Calu3 (cell line): Measurements from ENCODE around the gene RHCG. TPM values are rescaled to one million over a fixed set of nuclear protein-coding genes. Genes with fewer than 3 reads are reported as not detected.

Source experiments
- BruUV-seq: library from RNA; stranded (reverse); fragments of 400-500 nt; replicated peaks from 2 replicates; lab custom pipeline; 2021; lab: Mats Ljungman, UMichigan
- CTCF ChIA-PET: fragments of 300-600 bp; sonication (Branson Sonifier 250); formaldehyde crosslinking; loops from one replicate; lab custom pipeline; 2022; ENCODE audit warnings: antibody characterized with exemption; lab: Charles Lee
- DNase-seq: peaks from one replicate; pipeline ENCODE4 v3.0.0; 2022
- H3K27ac Mint-ChIP-seq: one replicate; pipeline ENCODE4 v1.8.0; 2022; ENCODE audit warnings: mixed read lengths; ENCODE audit not compliant: unreplicated experiment
- H3K27me3 Mint-ChIP-seq: one replicate; pipeline ENCODE4 v1.8.0; 2022; ENCODE audit warnings: mixed read lengths; ENCODE audit not compliant: unreplicated experiment
- H3K36me3 Mint-ChIP-seq: one replicate; pipeline ENCODE4 v1.8.0; 2022; ENCODE audit warnings: mild to moderate bottlenecking, moderate library complexity, mixed read lengths; ENCODE audit not compliant: insufficient read depth, unreplicated experiment
- H3K4me1 Mint-ChIP-seq: one replicate; pipeline ENCODE4 v1.8.0; 2022; ENCODE audit warnings: mild to moderate bottlenecking, low read depth, mixed read lengths; ENCODE audit not compliant: unreplicated experiment
- H3K4me3 Mint-ChIP-seq: one replicate; pipeline ENCODE4 v1.8.0; 2022; ENCODE audit warnings: mild to moderate bottlenecking, low read depth, moderate library complexity, mixed read lengths; ENCODE audit not compliant: unreplicated experiment
- H3K9me3 Mint-ChIP-seq: one replicate; pipeline ENCODE4 v1.8.0; 2022; ENCODE audit warnings: low read depth, mixed read lengths; ENCODE audit not compliant: unreplicated experiment
- intact Hi-C: fragments of 100-400 bp; cut with micrococcal nuclease; formaldehyde crosslinking; loops from one replicate; pipeline ENCODE4 v1.10.0; 2022; ENCODE audit not compliant: unreplicated experiment
- total RNA-seq: library from RNA; stranded (reverse); gene quantifications from 2 replicates; pipeline ENCODE4 v1.2.3, GENCODE V29; 2022
- TF ChIP-seq, protein P1 (sequence below): fragments of 200-600 bp; IDR thresholded peaks from one replicate; pipeline ENCODE4 v1.8.0; 2022; ENCODE audit warnings: antibody characterized with exemption; ENCODE audit not compliant: unreplicated experiment

RHCG gene
- total RNA-seq, 1 experiment from 2014 or later, result 0.59 TPM

DNA sequence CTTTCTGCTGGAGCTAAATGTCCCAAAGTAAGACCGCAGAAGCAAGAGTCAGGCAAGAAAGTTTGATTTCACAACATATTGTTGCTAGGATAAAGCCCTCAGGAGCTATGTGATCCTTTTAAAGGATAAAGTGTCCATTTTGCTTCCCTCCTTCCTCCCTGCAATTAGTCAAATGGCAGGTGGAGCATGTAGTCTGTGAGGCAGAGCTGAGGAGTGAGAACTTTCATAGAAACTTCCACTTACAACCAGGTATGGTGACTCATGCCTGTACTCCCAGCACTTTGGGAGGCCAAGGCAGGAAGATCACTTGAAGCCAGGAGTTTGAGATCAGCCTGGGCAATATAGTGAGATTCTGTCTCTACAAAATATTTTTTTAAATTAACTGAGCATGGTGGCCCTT, 25.2 kb upstream of the RHCG start:
- intact Hi-C loops, result no loop called here
- TF ChIP-seq, protein P1, sequence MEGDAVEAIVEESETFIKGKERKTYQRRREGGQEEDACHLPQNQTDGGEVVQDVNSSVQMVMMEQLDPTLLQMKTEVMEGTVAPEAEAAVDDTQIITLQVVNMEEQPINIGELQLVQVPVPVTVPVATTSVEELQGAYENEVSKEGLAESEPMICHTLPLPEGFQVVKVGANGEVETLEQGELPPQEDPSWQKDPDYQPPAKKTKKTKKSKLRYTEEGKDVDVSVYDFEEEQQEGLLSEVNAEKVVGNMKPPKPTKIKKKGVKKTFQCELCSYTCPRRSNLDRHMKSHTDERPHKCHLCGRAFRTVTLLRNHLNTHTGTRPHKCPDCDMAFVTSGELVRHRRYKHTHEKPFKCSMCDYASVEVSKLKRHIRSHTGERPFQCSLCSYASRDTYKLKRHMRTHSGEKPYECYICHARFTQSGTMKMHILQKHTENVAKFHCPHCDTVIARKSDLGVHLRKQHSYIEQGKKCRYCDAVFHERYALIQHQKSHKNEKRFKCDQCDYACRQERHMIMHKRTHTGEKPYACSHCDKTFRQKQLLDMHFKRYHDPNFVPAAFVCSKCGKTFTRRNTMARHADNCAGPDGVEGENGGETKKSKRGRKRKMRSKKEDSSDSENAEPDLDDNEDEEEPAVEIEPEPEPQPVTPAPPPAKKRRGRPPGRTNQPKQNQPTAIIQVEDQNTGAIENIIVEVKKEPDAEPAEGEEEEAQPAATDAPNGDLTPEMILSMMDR, result no peak
- H3K4me3 Mint-ChIP-seq, result no peak overlapping the region

DNA sequence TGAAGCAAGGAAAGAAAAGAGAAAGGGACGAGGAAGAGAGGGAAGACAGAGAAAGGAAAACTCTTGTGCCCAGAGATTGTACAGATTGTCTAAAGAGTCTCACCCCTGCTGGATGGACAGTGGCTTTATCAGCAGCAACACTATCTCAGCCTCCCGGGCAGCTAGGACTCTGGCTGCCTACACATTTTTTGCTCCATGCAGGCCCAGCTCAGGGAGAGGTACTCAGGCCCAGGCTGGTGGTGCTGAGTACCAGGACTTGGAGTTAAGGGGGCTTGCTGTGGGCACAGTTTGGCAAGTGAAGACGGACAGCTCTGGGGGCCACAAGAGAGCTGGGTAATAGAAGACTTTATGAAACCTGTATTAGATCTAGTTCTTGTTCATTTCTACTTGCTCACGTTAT, 19.1 kb upstream of the RHCG start:
- no peak overlapping the region for H3K27ac Mint-ChIP-seq
- no peak for DNase-seq
- CTCF ChIA-PET, result interaction anchor here (1.2 kb wide), 1 partner anchor 60 kb away, joined by 9 read pairs; the partner anchor contains the start of gene TICRR

More for the DNA sequence above, 25.2 kb upstream of the RHCG start:
- H3K9me3 Mint-ChIP-seq, result no peaks in the 10 kb centered on the region
- peaks cover 37% of the 10 kb centered on the region for H3K27me3 Mint-ChIP-seq
- H3K36me3 Mint-ChIP-seq, result no peaks in the 10 kb centered on the region
- CTCF ChIA-PET, result no interaction called here
- BruUV-seq, result no TSS peak
- no peak overlapping the region for H3K27ac Mint-ChIP-seq
- DNase-seq, result no peak
- no peaks in the 10 kb centered on the region for H3K4me1 Mint-ChIP-seq

DNA sequence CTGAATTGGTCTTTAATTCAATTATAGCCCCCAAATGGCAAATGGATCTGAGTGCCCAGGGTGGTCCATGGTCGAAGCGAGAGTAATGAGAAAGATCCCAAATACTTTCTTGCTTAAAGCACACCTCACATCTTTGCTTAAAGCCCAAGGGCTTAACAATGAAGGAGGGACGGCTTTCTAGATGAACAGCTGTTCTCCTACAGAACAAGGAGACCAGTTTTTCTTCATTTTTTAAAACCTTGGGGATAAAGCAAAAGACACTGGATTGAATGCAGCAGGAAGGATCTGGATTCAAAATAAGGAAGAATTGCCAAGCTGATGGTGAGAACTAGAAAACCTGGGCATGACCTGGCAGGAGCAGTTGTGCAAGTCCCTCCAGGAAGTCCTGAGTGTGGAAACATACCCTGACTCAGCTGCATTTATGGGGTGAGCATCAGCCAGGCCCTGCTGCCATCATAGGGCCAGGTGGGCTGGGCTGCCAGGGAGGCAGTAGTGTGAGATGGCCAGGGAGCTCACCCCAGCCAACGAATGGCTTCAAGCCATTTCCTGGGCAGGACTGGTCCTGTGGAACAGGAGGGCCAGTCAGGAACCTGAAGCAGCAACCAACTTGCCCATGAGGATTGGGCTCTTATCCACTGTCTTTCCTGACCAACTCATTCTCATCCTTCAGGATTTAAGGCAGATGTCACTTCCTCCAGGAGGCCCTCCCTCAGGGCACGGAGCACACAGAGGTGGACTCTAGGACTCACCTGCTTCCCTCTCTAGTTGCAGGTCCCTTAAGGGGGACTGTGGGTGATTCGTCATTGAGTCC, 18.4 kb upstream of the RHCG start:
- H3K27me3 Mint-ChIP-seq, result peaks cover 46% of the 10 kb centered on the region
- H3K4me3 Mint-ChIP-seq, result no peak overlapping the region
- TF ChIP-seq, protein P1, result no peak
- H3K4me1 Mint-ChIP-seq, result peaks cover 16% of the 10 kb centered on the region
- no TSS peak for BruUV-seq
- H3K27ac Mint-ChIP-seq, result no peak overlapping the region
- H3K9me3 Mint-ChIP-seq, result no peaks in the 10 kb centered on the region
- no peaks in the 10 kb centered on the region for H3K36me3 Mint-ChIP-seq
- CTCF ChIA-PET, result interaction anchor here (1.2 kb wide), 1 partner anchor 60 kb away, joined by 9 read pairs; the partner anchor contains the start of gene TICRR
- intact Hi-C loops, result no loop called here
- DNase-seq, result peak; percentile 53

More for the DNA sequence above, 19.1 kb upstream of the RHCG start:
- Mint-ChIP-seq H3K4me3 (no peak overlapping the region), H3K36me3 (no peaks in the 10 kb centered on the region), H3K4me1 (peaks cover 16% of the 10 kb centered on the region), H3K27me3 (peaks cover 39% of the 10 kb centered on the region), H3K9me3 (no peaks in the 10 kb centered on the region)
- TF ChIP-seq, protein P1, result no peak
- BruUV-seq, result no TSS peak
- intact Hi-C loops, result no loop called here

DNA sequence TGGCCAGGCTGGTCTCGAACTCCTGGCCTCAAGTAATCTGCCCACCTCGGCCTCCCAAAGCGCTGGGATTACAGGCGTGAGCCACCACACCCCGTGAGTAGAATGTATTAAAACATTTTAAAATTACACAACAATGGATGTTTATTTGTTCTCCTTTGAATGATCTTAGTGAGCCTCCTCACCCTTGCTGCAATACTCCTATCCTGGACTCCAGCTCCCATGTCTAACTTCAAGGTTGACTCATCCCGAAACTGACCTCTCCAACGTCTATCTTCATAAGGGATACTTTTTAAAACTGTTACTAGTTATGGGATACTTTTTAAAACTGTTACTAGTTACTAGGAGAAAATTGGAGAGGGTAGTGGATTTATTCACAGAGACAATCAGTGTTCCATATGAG, 17.8 kb upstream of the RHCG start:
- H3K27ac Mint-ChIP-seq, result no peak overlapping the region
- H3K4me1 Mint-ChIP-seq, result peaks cover 16% of the 10 kb centered on the region
- H3K4me3 Mint-ChIP-seq, result no peak overlapping the region
- CTCF ChIA-PET, result interaction anchor here (1.2 kb wide), 1 partner anchor 61 kb away, joined by 9 read pairs; the partner anchor contains the start of gene TICRR
- TF ChIP-seq, protein P1, result no peak
- no TSS peak for BruUV-seq
- H3K9me3 Mint-ChIP-seq, result no peaks in the 10 kb centered on the region
- peaks cover 46% of the 10 kb centered on the region for H3K27me3 Mint-ChIP-seq
- DNase-seq, result no peak
- H3K36me3 Mint-ChIP-seq, result no peaks in the 10 kb centered on the region
- intact Hi-C loops, result no loop called here
